Measurements from ENCODE around the gene GBE1.
A peak's percentile ranks its signal among the peaks of the same experiment; 100 is the strongest.
"Not testable (repeated sequence)": the region's sequence is repeated elsewhere in the genome, so short reads cannot be mapped to it uniquely, and the experiment has no call there.

GBE1 gene

GRCh38 chr3:81753416-81754027, 7.9 kb downstream of the GBE1 start:
- no peak for DNase-seq (ENCODE audit: low spot score)

- DNase-seq (ENCODE audit: low spot score) = no peak
Measured at GRCh38 chr3:81752604-81753003, 8.8 kb downstream of the GBE1 start.

- DNase-seq (ENCODE audit: low spot score) = no peak
Measured at GRCh38 chr3:81749265-81749664, 12.2 kb downstream of the GBE1 start.

DNA sequence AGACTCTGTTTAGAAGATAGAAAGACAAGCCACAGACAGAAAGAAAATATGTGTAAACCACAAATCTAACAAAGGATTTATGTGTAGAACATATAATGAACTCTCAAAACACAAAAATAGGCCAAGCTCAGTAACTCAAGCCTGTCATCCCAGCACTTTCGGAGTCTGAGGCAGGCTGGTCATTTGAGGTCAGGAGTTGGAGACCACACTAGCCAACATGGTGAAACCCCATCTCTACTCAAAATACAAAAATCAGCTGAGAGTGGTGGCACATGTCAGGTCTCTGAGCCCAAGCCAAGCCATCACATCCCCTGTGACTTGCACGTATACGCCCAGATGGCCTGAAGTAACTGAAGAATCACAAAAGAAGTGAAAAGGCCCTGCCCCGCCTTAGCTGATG, 14.2 kb downstream of the GBE1 start:
- not testable (repeated sequence) for DNase-seq (ENCODE audit: low spot score)

DNA sequence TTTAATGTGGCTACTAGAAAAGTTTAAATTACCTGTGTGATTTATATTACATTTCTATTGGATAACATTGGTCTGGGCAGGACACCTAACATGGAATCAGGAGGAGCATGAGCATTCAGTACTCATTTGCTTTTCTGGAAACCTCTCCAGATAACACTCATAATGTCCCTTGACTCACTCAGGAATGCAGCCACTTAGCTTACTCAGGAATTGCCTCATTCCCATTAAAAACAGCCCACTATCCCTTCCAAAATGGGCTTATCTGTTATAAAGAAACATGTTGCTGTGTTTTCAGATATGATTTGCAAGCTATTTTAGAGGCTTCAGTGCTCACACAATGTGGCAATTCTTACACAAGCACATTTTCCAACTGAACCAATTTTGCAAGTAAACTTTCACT, 17.1 kb downstream of the GBE1 start:
- no peak for DNase-seq (ENCODE audit: low spot score)

DNA sequence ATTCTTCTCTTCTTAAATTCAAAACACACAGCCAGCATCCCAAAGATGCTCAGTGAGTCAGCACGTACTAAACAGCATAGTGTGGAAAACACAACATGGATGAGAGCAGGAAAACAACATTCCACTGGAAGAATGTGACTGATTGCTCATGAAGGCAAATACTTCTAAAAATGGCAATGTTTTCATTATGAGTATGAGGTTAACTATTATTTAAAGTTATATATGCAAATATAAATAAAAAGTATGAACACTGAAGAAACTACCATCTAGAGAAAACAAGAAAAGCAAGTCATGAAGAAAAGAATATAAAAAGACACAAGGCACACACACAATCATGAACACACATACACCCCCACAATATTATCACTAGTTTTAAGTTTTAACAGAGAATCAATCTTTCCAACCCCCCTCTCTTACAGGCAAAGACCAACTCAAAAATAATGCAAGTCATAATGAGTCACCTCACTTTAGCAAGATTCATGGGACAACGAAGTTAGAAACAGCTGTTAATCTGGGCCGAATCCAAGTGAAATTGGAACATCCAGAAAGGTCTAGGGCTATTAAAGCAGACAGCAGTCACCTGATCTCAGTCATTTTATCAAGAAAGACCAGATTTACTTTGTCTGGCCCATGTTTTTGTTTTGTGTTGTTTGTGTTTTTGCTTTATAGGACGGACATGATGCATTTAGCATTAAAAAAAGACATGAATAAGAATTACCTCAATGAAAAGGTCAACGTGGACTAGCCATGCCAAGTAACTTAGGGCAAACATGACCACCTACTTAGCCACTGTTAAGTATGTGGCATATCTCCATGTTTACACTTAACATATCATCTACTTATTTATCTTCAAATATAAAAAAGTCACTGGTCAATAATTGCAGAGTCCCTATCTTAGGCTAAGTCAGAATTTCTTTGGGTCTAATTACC, 18.1 kb downstream of the GBE1 start:
- no peak for DNase-seq (ENCODE audit: low spot score)

DNA sequence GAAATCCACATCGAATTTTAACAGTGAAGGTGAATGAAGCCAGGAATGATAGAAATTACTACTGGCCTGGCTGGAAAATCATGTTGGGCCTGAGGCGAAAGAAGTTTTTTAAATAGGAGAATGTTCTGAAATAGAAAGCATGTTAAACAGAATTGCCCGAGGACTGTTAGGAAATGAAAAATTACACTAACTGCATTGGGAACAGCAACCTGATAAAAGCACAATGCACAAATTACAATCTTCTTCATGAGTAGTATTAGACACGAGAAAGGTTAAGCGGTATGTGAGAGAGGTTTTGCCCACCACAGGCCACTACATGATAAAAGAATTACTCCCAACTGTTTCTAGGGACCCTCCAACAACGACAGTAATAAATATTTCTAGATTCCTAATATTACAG, 18.9 kb downstream of the GBE1 start:
- DNase-seq (ENCODE audit: low spot score) = no peak

GRCh38 chr3:81741216-81741615, 20.2 kb downstream of the GBE1 start:
- DNase-seq (ENCODE audit: low spot score) = no peak

DNA sequence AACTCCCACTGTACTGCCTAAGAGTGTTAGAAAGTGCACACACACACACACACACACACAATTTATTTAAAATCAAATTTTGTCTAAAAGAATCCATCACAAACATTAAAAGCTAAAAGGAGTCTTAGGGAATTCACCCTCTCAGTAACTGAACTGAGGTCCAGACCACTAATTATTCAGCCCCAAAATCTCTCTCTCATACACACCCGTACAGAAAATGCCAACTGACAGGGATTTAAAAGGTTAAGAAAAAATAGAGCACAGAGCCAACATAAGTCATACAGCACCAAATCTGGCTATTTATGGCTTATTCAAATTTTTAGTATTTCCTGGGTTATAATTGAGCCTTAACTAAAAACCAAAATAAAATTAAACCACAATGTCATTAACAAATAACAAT, 20.7 kb downstream of the GBE1 start:
- DNase-seq (ENCODE audit: low spot score) = peak; percentile 3

DNA sequence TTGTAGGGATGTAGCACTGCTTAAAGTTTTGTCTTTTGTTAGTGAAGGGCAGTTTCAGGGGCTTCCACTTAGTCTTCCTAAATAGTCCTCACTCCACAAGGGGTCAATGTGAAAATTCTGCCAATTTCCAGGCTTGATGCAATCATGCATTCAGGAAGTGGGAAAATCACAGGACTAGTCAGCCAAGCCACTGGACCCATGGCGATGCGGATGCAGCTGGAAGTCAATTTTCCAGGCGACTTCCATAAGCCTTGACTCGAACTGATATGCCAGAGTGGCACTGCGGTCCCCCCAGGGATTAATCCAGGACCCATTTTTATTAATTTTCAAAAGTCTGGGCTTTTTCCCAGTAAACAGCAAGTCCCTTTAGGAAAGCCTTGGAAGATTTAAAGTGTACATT, 26.1 kb downstream of the GBE1 start:
- DNase-seq (ENCODE audit: low spot score) = no peak

DNA sequence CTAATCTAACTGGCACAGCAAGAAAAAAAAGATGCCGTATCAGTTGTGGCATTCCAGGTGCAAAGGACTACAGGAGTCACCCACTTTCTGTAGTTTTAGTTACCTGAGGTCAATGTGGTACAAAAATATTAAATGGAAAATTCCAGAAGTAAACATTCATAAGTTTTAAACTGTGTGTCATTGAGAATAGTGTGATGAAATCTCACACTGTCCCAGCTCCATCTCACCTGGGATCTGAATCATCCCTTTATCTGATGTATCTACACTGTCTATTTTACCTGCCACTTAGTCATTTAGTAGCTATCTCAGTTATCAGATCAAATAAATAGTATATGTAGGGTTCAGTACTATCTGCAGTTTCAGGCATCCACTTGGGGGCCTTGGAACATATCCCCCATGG, 26.7 kb downstream of the GBE1 start:
- DNase-seq (ENCODE audit: low spot score) = no peak

DNA sequence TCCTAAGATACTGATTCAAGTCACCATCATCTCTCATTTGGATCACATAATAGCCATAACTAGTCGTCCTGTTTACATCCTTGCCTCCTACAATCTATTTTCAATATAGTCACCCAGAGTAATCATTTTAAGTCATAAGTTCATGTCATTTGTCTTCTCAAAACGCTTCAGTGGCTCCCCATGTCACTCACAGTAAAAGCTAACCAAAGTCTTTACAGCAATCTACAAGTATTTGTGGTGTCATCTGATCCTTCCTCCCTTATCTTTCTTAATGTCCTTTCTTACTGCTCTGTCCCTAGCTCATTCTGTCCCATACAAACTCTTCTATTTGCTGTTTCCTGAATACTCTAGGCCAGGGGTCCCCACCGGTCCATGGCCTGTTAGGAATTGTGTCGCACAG, 28.8 kb downstream of the GBE1 start:
- no peak for DNase-seq (ENCODE audit: low spot score)

DNA sequence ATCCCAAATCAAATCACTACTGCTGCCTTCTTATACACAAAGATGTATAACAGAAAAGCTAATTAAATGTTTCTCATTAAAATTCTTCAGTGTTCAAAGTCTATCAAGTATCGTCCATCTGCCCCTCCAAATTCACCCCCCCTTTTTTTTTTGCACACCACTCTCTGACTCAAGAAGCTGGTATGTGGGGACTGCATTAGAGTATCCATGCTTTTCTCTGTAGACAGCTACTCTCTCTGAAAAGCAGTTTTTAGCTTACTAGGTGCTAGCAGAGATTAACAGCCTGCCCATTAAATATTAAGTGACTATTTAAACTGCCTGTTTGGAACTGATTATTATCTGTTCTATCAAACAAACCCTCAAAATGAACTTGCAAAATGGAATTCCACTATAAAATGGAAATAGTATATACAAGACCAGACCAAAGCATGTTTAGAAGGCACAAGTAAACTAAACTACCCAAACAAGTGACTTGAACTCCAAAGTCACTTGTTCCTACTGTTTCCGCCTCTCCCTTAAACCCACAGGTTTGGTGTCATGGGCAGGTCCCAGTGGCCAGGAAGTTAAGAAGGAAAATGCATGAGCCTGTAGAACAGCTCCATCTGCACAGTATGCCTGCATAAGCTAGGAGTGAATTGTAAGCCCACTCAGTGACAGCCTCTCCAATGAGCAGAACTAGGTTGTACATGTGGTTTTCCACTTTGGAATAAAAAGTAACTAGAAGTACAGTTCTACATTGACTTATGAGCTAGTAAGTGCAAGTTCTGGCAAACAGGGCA, 32.5 kb downstream of the GBE1 start:
- no peak for DNase-seq (ENCODE audit: low spot score)

- DNase-seq (ENCODE audit: low spot score) = no peak
Measured at GRCh38 chr3:81726735-81727134, 34.7 kb downstream of the GBE1 start.

GRCh38 chr3:81726132-81726531, 35.3 kb downstream of the GBE1 start:
- DNase-seq (ENCODE audit: low spot score) = no peak

GRCh38 chr3:81723732-81724313, 37.6 kb downstream of the GBE1 start:
- DNase-seq (ENCODE audit: low spot score) = no peak

- DNase-seq (ENCODE audit: low spot score) = no peak
Measured at GRCh38 chr3:81718311-81718710, 43.1 kb downstream of the GBE1 start.

- DNase-seq (ENCODE audit: low spot score) = no peak
Measured at GRCh38 chr3:81716870-81717509, 44.5 kb downstream of the GBE1 start.

GRCh38 chr3:81713031-81713430, 48.4 kb downstream of the GBE1 start:
- no peak for DNase-seq (ENCODE audit: low spot score)

DNA sequence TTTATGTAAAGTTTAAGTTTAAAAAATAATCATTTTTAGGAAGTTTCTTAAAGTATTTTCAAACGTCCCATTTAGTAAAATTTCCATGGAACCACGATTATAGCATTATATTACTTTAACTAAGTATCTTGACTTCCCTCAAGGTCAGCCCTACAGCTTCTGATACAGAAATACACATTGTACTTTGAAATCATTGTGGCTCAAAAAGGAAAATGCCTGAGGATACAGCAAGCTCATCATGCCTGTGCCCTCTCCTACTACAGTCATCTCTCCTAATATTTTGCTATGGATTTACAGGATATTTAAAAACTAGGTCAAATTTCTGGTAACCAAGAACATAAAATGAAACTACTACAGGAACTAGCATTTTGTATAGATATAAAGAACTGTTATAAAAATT, 51.8 kb downstream of the GBE1 start:
- no peak for DNase-seq (ENCODE audit: low spot score)

GRCh38 chr3:81707996-81708395, 53.4 kb downstream of the GBE1 start:
- DNase-seq (ENCODE audit: low spot score) = no peak

GRCh38 chr3:81702126-81702525, 59.3 kb downstream of the GBE1 start:
- DNase-seq (ENCODE audit: low spot score) = no peak
